H1 (cell line): ENCODE measurements around the gene CAPNS1. TPM values are rescaled to one million over a fixed set of nuclear protein-coding genes. Genes with fewer than 3 reads are reported as not detected.

Experiments
- CTCF ChIA-PET: fragments of 300-600 bp; sonication (Branson Sonifier 250); formaldehyde crosslinking; loops from one replicate; lab custom pipeline; 2021; ENCODE audit not compliant: partially characterized antibody; lab: Charles Lee
- POLR2A ChIA-PET: fragments of 300-600 bp; sonication (Branson Sonifier 250); formaldehyde crosslinking; loops from one replicate; lab custom pipeline; 2021; ENCODE audit warnings: inconsistent platforms; ENCODE audit not compliant: partially characterized antibody; lab: Charles Lee
- DNase-seq, 2 experiments: peaks; one replicate each; pipeline versions ENCODE4 v3.0.0 to v3.0.0-alpha.2; 2010 to 2022; ENCODE audit warnings: low spot score in 2 of 2, low read depth in 1 of 2, mixed read lengths in 1 of 2
- FAIRE-seq: peaks from 2 replicates; lab custom pipeline; 2011; peaks lifted over from hg19 to GRCh38; lab: Jason Lieb, UNC
- H2AFZ ChIP-seq: 2 replicates; pipeline ENCODE4 v1.8.1; 2012; ENCODE audit warnings: low read length, inconsistent platforms
- H2AK5ac ChIP-seq: 2 replicates; pipeline ENCODE4 v1.6.1; 2013; ENCODE audit warnings: low read depth, low read length
- H2BK120ac ChIP-seq: replicated peaks from 2 replicates; pipeline ENCODE3; 2013; ENCODE audit warnings: low read depth, low read length, inconsistent platforms
- H2BK12ac ChIP-seq: 2 replicates; pipeline ENCODE4 v1.6.1; 2013; ENCODE audit warnings: low read depth, low read length
- H2BK15ac ChIP-seq: 2 replicates; pipeline ENCODE4 v1.6.1; 2013; ENCODE audit warnings: low read length
- H2BK20ac ChIP-seq: 2 replicates; pipeline ENCODE4 v1.6.1; 2013; ENCODE audit warnings: low read length
- H2BK5ac ChIP-seq: 2 replicates; pipeline ENCODE4 v1.6.1; 2013; ENCODE audit warnings: low read depth, low read length
- H3K14ac ChIP-seq: 2 replicates; pipeline ENCODE4 v1.6.1; 2013; ENCODE audit warnings: inconsistent platforms; ENCODE audit not compliant: insufficient read length
- H3K18ac ChIP-seq: 2 replicates; pipeline ENCODE4 v1.6.1; 2013; ENCODE audit warnings: low read length; ENCODE audit errors: extremely low read depth
- H3K23ac ChIP-seq: 2 replicates; pipeline ENCODE4 v1.6.1; 2013; ENCODE audit warnings: inconsistent platforms; ENCODE audit not compliant: insufficient read length
- H3K23me2 ChIP-seq: 2 replicates; pipeline ENCODE4 v1.6.1; 2013; ENCODE audit warnings: low read depth, low read length
- H3K27ac ChIP-seq: 2 replicates; pipeline ENCODE4 v1.6.1; 2011; ENCODE audit warnings: low read depth, low read length, inconsistent platforms
- H3K27me3 ChIP-seq, 4 experiments: replicated peaks in 1 of 4; 1 replicate in 1 of 4; 2 replicates in 3 of 4; pipeline versions ENCODE4 v1.6.1 to v1.8.1; 2011 to 2013; ENCODE audit warnings: low read length in 3 of 4, mild to moderate bottlenecking in 3 of 4, inconsistent platforms in 2 of 4, mixed read lengths in 2 of 4, moderate library complexity in 1 of 4; ENCODE audit not compliant: control insufficient read depth in 3 of 4, insufficient read depth in 3 of 4; ENCODE audit errors: extremely low read depth in 1 of 4
- H3K36me3 ChIP-seq, 4 experiments: 2 replicates each; pipeline versions ENCODE4 v1.6.1 to v1.8.1; 2011 to 2013; ENCODE audit warnings: mild to moderate bottlenecking in 4 of 4, low read length in 3 of 4, moderate library complexity in 2 of 4, control low read depth in 1 of 4, inconsistent platforms in 1 of 4; ENCODE audit not compliant: insufficient read depth in 4 of 4, control insufficient read depth in 2 of 4
- H3K4ac ChIP-seq: replicated peaks from 2 replicates; pipeline ENCODE3; 2013; ENCODE audit warnings: low read length, low read depth, mixed read lengths, inconsistent platforms; ENCODE audit not compliant: insufficient read length
- H3K4me1 ChIP-seq, 4 experiments: replicated peaks in 1 of 4; 1 replicate in 1 of 4; 2 replicates in 3 of 4; pipeline versions ENCODE4 v1.6.1 to v1.8.1; 2011 to 2013; ENCODE audit warnings: low read length in 3 of 4, inconsistent platforms in 2 of 4, mixed read lengths in 1 of 4; ENCODE audit not compliant: insufficient read depth in 4 of 4, control insufficient read depth in 3 of 4
- H3K4me2 ChIP-seq, 2 experiments: 2 replicates each; pipeline versions ENCODE4 v1.6.1 to v1.8.1; 2011 to 2013; ENCODE audit warnings: low read depth in 2 of 2, low read length in 2 of 2, control low read depth in 1 of 2, inconsistent platforms in 1 of 2, mild to moderate bottlenecking in 1 of 2; ENCODE audit not compliant: insufficient read depth in 1 of 2
- H3K4me3 ChIP-seq, 4 experiments: fragments of 200-600, 300-600 bp in 1 of 4; sonication (generic), shearing (Covaris generic), sonication (Bioruptor Twin) in 1 of 4; 2 replicates each; pipeline versions ENCODE4 v1.5.1 to v1.8.1; 2011 to 2016; ENCODE audit warnings: low read length in 4 of 4, low read depth in 3 of 4, control low read depth in 2 of 4, inconsistent platforms in 2 of 4, mild to moderate bottlenecking in 2 of 4, mixed read lengths in 1 of 4, moderate library complexity in 1 of 4; ENCODE audit not compliant: insufficient read depth in 2 of 4; ENCODE audit errors: extremely low read depth in 1 of 4
- H3K56ac ChIP-seq: replicated peaks from 2 replicates; pipeline ENCODE3; 2013; ENCODE audit warnings: low read depth, mild to moderate bottlenecking, mixed read lengths, low read length, inconsistent platforms; ENCODE audit not compliant: insufficient read length
- H3K79me1 ChIP-seq: 2 replicates; pipeline ENCODE4 v1.6.1; 2013; ENCODE audit warnings: low read depth, low read length, control low read depth
- H3K79me2 ChIP-seq, 2 experiments: 2 replicates each; pipeline versions ENCODE4 v1.6.1 to v1.8.1; 2012 to 2013; ENCODE audit warnings: low read length in 2 of 2, mild to moderate bottlenecking in 2 of 2, inconsistent platforms in 1 of 2; ENCODE audit not compliant: insufficient read depth in 2 of 2, control insufficient read depth in 1 of 2
- H3K9ac ChIP-seq, 4 experiments: replicated peaks in 1 of 4; 1 replicate in 1 of 4; 2 replicates in 3 of 4; pipeline versions ENCODE4 v1.6.1 to v1.8.1; 2011 to 2013; ENCODE audit warnings: low read depth in 3 of 4, low read length in 3 of 4, control low read depth in 2 of 4, mild to moderate bottlenecking in 2 of 4, moderate library complexity in 2 of 4, inconsistent platforms in 1 of 4; ENCODE audit errors: extremely low read depth in 1 of 4
- H3K9me3 ChIP-seq, 2 experiments: 2 replicates each; pipeline versions ENCODE4 v1.6.1 to v1.8.1; 2012 to 2013; ENCODE audit warnings: mild to moderate bottlenecking in 2 of 2, moderate library complexity in 2 of 2, control low read depth in 1 of 2, inconsistent platforms in 1 of 2, low read depth in 1 of 2, low read length in 1 of 2, mixed read lengths in 1 of 2; ENCODE audit not compliant: insufficient read depth in 2 of 2
- H4K20me1 ChIP-seq, 2 experiments: replicated peaks in 1 of 2; 2 replicates each; pipeline versions ENCODE3 to v1.8.1; 2011 to 2013; ENCODE audit warnings: inconsistent platforms in 2 of 2, low read length in 2 of 2, mild to moderate bottlenecking in 1 of 2; ENCODE audit not compliant: insufficient read depth in 2 of 2, control insufficient read depth in 1 of 2
- H4K5ac ChIP-seq: 2 replicates; pipeline ENCODE4 v1.6.1; 2013; ENCODE audit warnings: low read length, low read depth, mixed read lengths, inconsistent platforms; ENCODE audit not compliant: insufficient read length
- H4K8ac ChIP-seq: 2 replicates; pipeline ENCODE4 v1.8.0; 2013; ENCODE audit warnings: mild to moderate bottlenecking, moderate library complexity, low read length, inconsistent platforms; ENCODE audit not compliant: insufficient read depth; ENCODE audit errors: extremely low read depth
- H4K91ac ChIP-seq: replicated peaks from 2 replicates; pipeline ENCODE3; 2013; ENCODE audit warnings: low read length, mixed read lengths, inconsistent platforms; ENCODE audit not compliant: insufficient read length
- CEBPB ChIP-seq: IDR thresholded peaks from 2 replicates; pipeline ENCODE4 v1.6.1; 2012; ENCODE audit warnings: low read depth, low read length
- CHD2 ChIP-seq: IDR thresholded peaks from 2 replicates; pipeline ENCODE4 v1.6.1; 2012; ENCODE audit warnings: low read length, improper control_type of control experiment
- EZH2 ChIP-seq: fragments of 200-600 bp; sonication (generic); IDR thresholded peaks from 2 replicates; pipeline ENCODE4 v1.7.1; 2012; ENCODE audit warnings: low read depth, mild to moderate bottlenecking, moderate library complexity, low read length, inconsistent platforms; ENCODE audit not compliant: severe bottlenecking
- GABPA ChIP-seq: IDR thresholded peaks from 2 replicates; pipeline ENCODE4 v1.6.1; 2011; ENCODE audit warnings: mild to moderate bottlenecking, low read length, moderate library complexity, borderline replicate concordance; ENCODE audit not compliant: insufficient read depth
- HDAC6 ChIP-seq: IDR thresholded peaks from one replicate; pipeline ENCODE4 v1.7.1; 2012; ENCODE audit warnings: low read depth, mild to moderate bottlenecking, inconsistent platforms, low read length, moderate library complexity
- JUN ChIP-seq: IDR thresholded peaks from 2 replicates; pipeline ENCODE4 v1.6.1; 2011; ENCODE audit warnings: low read depth, mild to moderate bottlenecking, improper control_type of control experiment, low read length
- KDM1A ChIP-seq: fragments of 200-600, 300-600 bp; sonication (generic); IDR thresholded peaks from 2 replicates; pipeline ENCODE4 v1.7.1; 2016; ENCODE audit warnings: mild to moderate bottlenecking, low read length, borderline replicate concordance
- NANOG ChIP-seq: IDR thresholded peaks from 2 replicates; pipeline ENCODE4 v1.6.1; 2011; ENCODE audit warnings: low read length, low read depth, mild to moderate bottlenecking, inconsistent platforms; ENCODE audit not compliant: insufficient read depth, poor library complexity, severe bottlenecking
- POLR2AphosphoS5 ChIP-seq: IDR thresholded peaks from 2 replicates; pipeline ENCODE4 v1.6.1; 2011; ENCODE audit warnings: low read depth, low read length
- SIX5 ChIP-seq: IDR thresholded peaks from 2 replicates; pipeline ENCODE4 v1.6.1; 2011; ENCODE audit warnings: mild to moderate bottlenecking, low read depth, low read length
- SP2 ChIP-seq: IDR thresholded peaks from 2 replicates; pipeline ENCODE4 v1.6.1; 2012; ENCODE audit warnings: mild to moderate bottlenecking, low read length, inconsistent platforms
- SP4 ChIP-seq: IDR thresholded peaks from 2 replicates; pipeline ENCODE4 v1.6.1; 2012; ENCODE audit warnings: low read length, inconsistent platforms
- TAF7 ChIP-seq: optimal IDR thresholded peaks from 2 replicates; pipeline ENCODE3; 2011; ENCODE audit warnings: low read depth, mild to moderate bottlenecking, inconsistent platforms, low read length, moderate library complexity, borderline replicate concordance
- WGBS, 2 experiments: shearing (Covaris generic) in 1 of 2; methylation state at CpG; one replicate each; pipeline versions ENCODE4 v1.1.6 to v1.1.7; 2013 to 2015; ENCODE audit warnings: low lambda C conversion rate in 2 of 2, mixed read lengths in 2 of 2, inconsistent platforms in 1 of 2, low coverage in 1 of 2, missing lambda C conversion rate in 1 of 2; ENCODE audit not compliant: insufficient replicate concordance in 2 of 2, insufficient coverage in 1 of 2, insufficient read length in 1 of 2; ENCODE audit errors: extremely low coverage in 1 of 2, missing lambda C conversion rate in 1 of 2; 5-methylcytosine and 5-hydroxymethylcytosine counted together
- polyA plus RNA-seq, 7 experiments: library from polyadenylated mRNA; depleted of rRNA in 3 of 7; stranded (reverse) in 5 of 7; unstranded in 2 of 7; fragments of >200 nt in 5 of 7; fragments of 200-250 nt in 2 of 7; gene quantifications; 1 replicate in 5 of 7; 2 replicates in 1 of 7; 4 replicates in 1 of 7; pipeline versions ENCODE4 v1.2.1 to v1.2.3, GENCODE V29; 2011 to 2013; ENCODE audit warnings: missing spikeins in 2 of 7, mixed read lengths in 2 of 7
- total RNA-seq: library from RNA; stranded (reverse); fragmentation: NEBNext Ultra II Directional; extraction: Animal tissue kit (Norgen Biotek cat#: 25700); gene quantifications from 2 replicates; pipeline ENCODE4 v1.2.1, GENCODE V29; 2021
- TF ChIP-seq, protein P1 (sequence below): IDR thresholded peaks from 2 replicates; pipeline ENCODE4 v1.6.1; 2012; ENCODE audit warnings: inconsistent platforms

Gene CAPNS1
- total and polyA plus RNA-seq, 2 of the 8 experiments (the other 6 are each of a cell fraction or from before 2014, with no cell fraction given): 382 to 438 TPM

DNA sequence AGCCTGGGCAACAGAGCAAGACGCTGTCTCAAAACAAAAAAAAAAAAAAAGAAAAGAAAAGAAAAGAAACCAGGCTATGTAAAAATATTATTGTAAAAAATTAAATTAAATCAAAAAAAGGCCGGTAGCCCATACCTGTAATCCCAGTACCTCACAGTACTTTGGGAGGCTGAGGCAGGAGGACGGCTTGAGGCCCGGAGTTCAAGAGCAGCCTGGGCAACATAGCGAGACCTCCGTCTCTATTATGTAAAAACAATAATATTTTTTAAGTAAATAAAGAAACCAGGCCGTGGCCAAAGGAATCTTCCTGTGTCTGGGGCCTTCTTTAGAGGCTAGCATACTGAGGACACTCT, 770 bp upstream of the CAPNS1 start:
- peaks cover 0 to 12% of the 10 kb centered on the region in 2 experiments; a peak in 1 of 4 replicates for H3K79me2 ChIP-seq
- no peaks in the 10 kb centered on the region for H3K27me3 ChIP-seq
- H2BK12ac ChIP-seq: no peak overlapping the region
- peaks cover 13% of the 10 kb centered on the region; the same call in 1 of the 2 replicates for H3K23me2 ChIP-seq
- no peak overlapping the region for H2AK5ac ChIP-seq
- H3K36me3 ChIP-seq: peaks cover 6 to 11% (median 9%) of the 10 kb centered on the region in 4 experiments; a peak in 7 of 8 replicates
- peak overlapping the region; percentile 70 to 96 for H3K4me2 ChIP-seq
- H3K4me1 ChIP-seq: peaks cover 0 to 6% (median 5%) of the 10 kb centered on the region in 4 experiments; a peak in 3 of 7 replicates
- H3K4me3 ChIP-seq: peak overlapping the region; percentile 89 to 98 (median 97)
- H3K9ac ChIP-seq: peak overlapping the region in 3 of 4 experiments; percentile 1 to 54 (median 32); a peak in 4 of 7 replicates
- no peak overlapping the region for H4K91ac ChIP-seq
- CTCF ChIA-PET: interaction anchor here (1.0 to 2.7 kb wide), 4 partner anchors 11 to 34 kb away, joined by 3 to 18 read pairs (median 6); no protein-coding TSS in a partner anchor
- H3K14ac ChIP-seq: no peak overlapping the region
- H3K56ac ChIP-seq: no peak overlapping the region
- WGBS, 2 experiments: 79% methylated on average over 5 of the region's 7 CpGs; no CpG with 5 or more reads in 1 of the 2 experiments
- FAIRE-seq: no peak
- no peak overlapping the region for H2BK15ac ChIP-seq
- no peak overlapping the region for H2AFZ ChIP-seq
- H3K23ac ChIP-seq: no peak overlapping the region
- H4K8ac ChIP-seq: no peak overlapping the region; the same call in 1 of the 2 replicates
- peaks cover 0 to 3% of the 10 kb centered on the region in 2 experiments for H4K20me1 ChIP-seq
- H4K5ac ChIP-seq: no peak overlapping the region
- POLR2A ChIA-PET: interaction anchor here (0.6 to 2.0 kb wide), 12 partner anchors 10 to 1260 kb away, joined by 3 to 13 read pairs (median 4); partner anchors contain the start of genes THAP8, WDR62, ZNF146 and ZNF565
- H3K18ac ChIP-seq: no peak overlapping the region
- peaks cover 3% of the 10 kb centered on the region for H3K79me1 ChIP-seq
- H3K4ac ChIP-seq: no peak overlapping the region
- 0 out of 2 replicates have a peak overlapping the region, but pooled peaks have one; percentile 36 for H3K27ac ChIP-seq
- H3K9me3 ChIP-seq: no peaks in the 10 kb centered on the region
- no peak overlapping the region for H2BK20ac ChIP-seq
- 0 out of 2 replicates have a peak overlapping the region, but pooled peaks have one; percentile 82 for H2BK5ac ChIP-seq
- DNase-seq: no peak
- no peak overlapping the region for H2BK120ac ChIP-seq
- TF ChIP-seq JUN (no peak), CEBPB (no peak), TAF7 (no peak), KDM1A (no peak), NANOG (no peak), POLR2AphosphoS5 (no peak), EZH2 (no peak), SP4 (no peak), SIX5 (no peak), HDAC6 (no peak), CHD2 (no peak), SP2 (no peak), GABPA (no peak)
- TF ChIP-seq, protein P1, sequence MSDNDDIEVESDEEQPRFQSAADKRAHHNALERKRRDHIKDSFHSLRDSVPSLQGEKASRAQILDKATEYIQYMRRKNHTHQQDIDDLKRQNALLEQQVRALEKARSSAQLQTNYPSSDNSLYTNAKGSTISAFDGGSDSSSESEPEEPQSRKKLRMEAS: no peak
